ENCODE results near the gene WDR59.

The WDR59 gene

DNA sequence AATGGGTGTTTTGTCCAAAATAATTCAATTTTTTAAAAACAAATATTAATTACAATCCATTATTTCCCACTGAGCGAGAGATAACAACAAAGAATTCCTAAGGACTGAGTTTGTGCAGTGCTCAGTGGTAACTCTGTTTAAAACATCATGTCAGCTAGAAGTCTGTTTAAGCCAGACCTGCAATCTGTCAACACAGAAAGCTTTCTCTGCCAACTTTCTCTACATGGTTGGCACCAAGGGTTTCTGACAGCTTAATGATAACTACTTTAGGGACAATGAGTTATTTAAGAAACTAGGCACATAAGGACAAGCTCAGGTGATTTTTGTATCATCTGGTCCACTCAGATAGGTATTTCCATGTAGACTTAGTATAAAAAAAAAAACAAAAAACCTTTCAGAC is 81.8 kb downstream of the WDR59 start:
- DNase-seq, result no peak

DNA sequence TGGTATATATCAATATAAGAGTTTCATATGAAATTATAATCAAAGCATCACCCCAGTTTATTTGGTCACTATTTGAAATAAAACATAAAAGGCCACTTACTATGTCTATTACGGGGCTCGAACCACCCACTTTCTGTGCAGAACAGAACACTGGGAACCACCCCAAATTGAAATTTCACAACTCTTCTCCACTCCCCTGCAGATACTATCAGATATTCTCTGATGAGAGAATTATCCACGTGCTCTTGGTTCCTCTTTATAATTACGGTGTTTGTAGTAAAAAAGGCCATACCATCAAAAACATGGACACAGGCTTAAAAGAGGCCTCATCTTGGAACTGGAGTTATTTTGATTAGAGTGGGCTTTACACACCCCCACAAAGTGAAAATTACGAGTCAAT is 82.8 kb downstream of the WDR59 start:
- no peak for DNase-seq

DNA sequence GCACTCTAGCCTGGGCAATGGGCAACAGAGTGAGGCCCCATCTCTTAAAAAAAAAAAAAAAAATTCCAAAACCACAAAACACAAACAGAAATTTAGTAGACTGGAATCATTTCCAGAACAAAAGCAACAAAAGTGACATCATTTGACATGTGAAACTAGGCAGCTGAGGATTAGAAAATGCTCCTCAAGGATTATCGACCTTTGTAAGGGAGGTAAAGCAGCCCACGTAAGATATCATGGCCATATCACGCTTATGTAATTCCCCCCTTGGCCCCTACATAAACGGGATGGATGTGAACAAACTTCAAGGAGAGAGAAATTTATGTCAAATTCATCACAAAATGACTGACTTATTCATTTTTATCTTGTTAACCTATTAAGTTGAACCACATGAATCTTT is 83.3 kb downstream of the WDR59 start:
- no peak for DNase-seq

DNA sequence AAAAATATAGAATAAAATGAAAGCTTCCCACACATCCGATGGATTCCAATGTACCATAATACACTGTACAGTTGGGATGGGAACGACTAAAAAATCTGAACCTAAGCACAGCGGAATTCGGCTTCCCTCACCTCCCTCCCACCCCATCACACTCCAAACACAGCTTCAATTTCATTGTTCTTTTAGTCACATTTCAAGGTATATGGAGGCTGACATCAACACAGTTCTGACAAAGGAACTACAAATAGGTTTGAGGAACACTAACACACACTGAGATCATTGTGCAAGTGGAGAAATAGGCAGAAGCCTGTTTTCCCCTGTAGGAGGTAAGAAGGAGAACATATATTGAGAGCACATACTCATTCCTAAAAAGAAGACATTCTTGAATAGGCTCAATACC is 85.1 kb downstream of the WDR59 start:
- DNase-seq, result no peak

DNA sequence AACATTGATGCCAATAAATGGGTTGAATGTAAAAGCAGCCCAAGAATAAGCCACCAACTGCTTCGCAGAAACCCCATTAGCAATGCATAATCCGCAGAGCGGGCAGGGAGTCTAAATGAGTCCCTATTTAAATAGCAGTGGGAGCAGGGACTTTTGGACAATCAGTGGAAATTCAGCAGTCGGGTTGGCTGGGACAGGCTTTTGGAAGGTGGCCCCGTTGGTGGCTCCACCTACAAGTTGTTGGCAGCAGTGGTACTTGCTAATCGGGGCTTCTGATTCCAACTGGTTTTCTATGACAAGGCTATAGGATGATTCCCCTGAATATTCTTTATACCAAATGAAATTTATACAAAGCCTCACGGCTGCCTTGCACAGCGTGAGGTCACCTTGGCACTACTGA is 86.3 kb downstream of the WDR59 start:
- DNase-seq, result no peak

DNA sequence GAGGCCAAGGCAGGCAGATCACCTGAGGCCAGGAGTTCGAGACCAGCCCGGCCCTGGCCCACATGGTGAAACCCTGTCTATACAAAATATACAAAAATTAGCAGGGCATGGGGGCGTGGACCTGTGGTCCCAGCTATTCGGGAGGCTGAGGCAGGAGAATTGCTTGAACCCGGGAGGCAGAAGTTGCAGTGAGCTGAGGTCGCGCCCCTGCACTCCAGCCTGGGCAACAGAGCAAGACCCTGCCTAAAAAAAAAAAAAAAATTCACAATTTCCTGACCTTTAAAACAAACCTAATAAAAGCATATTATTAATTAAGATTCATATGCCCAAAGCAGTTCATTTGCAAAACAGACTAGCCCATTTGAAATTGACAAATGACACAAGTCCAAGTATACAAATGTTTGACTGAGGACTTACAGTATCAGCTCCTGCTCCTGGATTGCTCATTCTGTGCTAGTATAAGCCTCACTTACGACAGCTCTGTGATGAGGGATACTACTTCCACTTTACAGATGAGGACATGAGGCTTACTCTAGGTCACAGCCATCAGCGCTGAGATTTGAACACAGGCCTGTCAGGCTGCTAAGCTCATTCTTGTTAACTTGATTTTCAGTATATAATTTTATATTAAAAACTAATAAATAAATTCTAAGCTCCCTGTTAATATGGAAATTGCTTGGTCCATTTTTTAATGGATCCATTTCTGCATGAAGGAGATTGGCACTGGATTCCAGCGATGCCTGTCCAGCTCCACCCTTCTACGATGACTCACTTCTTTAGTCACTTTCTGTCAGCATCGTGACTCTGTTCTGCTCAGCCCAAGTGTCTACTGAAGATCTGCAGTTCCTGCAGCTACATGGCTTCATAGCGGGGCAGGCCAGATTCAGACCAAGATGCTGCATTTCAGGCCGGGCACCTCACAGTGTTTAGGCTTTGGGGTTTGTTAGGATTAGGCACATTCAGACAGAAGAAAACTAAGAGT is 88.2 kb downstream of the WDR59 start:
- no peak for DNase-seq

- no peak for DNase-seq
Observed at GRCh38 chr16:74893541-74893940, 91.4 kb downstream of the WDR59 start.

DNA sequence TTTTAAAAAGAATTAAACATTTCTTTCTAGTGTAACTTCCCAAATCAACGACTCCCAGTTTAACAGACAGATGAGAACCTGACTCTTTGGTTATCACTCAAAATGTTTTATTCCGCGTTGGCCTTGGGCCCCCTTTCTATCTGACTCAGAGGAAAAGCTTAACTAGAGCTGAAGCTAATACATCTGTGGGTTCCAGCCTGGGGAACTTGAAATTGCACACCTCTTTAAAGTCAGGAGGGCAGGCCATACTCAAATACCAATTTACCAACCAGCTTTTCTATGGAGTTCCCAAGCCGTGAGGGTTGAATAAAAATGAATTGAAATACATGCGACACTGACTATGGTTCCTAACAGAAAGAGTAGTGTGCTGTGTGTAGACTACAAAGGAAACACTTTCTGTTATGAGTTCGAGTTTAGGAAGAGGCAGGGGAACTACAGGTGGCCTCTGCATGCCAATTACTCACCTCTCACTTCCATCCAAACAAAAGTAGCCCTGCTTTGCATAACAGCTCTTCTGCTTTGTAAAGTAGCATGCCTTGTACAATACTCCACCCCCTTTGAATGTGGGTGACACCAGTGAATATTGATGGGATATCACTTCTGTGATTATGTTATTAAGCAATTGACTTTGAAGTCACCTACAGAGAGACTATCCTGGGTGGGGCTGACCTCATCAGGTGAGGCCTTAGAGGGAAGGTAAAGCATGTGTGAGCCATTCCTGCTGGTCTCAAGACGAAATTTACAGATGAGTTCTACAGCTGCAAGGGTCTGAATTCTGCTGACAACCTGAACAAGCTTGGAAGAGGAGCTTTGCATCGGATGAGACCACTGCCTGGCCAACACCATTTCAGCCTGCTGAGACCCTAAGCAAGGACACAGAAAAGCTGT is 92.1 kb downstream of the WDR59 start:
- no peak for DNase-seq

DNA sequence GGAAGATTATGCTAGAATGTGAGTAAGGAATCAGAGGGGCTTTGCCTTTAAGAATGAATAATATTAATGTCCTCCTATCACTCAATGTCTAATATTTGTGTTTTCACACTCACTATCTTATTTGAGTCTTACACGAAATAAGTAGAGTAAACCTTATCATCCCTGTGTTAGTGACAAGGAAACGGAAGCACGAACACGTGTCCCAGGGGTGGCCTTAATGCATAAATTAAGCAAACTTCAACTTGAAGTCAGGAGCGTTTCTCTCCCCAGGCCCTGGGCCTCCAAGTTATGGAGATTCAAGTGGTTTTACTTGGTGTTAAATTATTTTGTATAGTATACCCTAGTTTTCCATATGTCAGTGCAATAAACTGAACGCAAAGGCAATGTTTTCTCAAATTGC is 96.0 kb downstream of the WDR59 start:
- DNase-seq, result no peak

GRCh38 chr16:74888232-74888862 is 96.6 kb downstream of the WDR59 start:
- no peak for DNase-seq

DNA sequence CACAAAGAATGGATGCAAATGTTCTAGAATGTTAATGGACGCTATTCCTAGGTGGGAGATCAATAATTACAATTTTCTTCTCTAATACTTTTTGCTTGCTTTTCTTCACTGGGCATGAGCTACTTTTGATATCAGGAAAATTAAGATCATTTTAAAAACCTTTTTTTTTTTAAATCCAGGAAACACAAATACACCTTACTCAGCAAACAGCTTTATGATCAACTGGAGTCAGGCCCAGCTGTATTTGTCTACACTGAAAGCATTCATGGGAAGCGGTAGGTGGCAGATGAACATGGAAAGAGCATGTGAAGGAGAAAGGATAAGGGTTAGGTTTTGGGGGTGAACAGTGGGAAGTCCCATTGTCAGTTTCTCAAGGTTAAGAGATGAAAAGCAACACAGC is 97.8 kb downstream of the WDR59 start:
- no peak for DNase-seq

DNA sequence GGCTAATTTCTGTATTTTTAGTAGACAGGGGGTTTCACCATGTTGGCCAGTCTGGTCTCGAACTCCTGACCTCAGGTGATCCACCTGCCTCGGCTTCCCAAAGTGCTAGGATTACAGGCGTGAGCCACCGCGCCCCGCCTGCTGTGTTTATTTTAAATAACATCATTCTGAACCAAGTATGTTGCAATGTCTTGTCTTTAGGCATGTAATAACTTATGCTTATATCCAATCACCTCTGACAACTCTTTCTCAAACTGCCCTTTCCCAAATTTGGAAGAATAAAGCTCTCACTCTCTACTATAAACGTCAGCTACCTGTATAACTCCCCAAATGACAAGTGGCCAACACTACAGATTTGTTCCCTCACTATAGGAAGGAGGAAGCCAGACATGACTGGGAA is 107.2 kb downstream of the WDR59 start:
- no peak for DNase-seq

- DNase-seq, result no peak
Observed at GRCh38 chr16:74874912-74875546, 109.9 kb downstream of the WDR59 start.

DNA sequence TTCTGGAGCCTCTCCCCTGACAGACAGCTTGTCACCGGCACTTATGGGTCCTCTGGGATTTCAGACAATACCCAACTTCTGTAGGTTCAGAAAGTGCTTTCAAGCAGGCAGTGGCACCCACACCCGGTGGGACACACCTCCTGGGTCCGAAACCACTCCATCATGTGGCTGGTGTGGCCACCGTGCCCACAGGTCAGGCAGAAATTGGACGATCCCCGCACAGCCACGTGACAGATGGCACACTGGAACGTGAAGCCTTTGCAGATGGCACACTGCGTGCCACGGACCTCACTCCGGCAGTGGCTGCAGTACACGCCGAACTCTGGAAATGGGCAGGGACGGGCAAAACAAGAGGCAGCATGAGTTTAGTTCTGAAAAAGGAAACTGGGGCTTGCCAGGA is 110.8 kb downstream of the WDR59 start:
- no peak for DNase-seq

DNA sequence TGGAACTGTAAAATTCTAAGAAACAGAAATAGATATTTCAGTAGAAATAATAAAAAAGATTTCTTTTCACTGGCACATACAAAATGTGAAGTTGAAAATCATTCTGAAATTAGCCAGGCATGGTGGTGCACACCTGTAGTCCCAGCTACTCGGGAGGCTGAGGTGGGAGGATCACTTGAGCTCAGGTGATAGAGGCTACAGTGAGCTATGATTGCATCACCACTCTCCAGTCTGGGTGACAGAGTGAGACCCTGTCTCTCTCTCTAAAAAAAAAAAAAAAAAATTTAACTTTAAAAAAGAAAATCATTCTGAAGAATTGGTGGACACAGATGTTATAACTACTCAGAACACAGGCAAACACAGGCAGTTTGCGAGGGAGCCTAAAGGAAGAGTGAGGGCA is 112.6 kb downstream of the WDR59 start:
- DNase-seq, result no peak

GRCh38 chr16:74871608-74872007 is 113.3 kb downstream of the WDR59 start:
- no peak for DNase-seq

DNA sequence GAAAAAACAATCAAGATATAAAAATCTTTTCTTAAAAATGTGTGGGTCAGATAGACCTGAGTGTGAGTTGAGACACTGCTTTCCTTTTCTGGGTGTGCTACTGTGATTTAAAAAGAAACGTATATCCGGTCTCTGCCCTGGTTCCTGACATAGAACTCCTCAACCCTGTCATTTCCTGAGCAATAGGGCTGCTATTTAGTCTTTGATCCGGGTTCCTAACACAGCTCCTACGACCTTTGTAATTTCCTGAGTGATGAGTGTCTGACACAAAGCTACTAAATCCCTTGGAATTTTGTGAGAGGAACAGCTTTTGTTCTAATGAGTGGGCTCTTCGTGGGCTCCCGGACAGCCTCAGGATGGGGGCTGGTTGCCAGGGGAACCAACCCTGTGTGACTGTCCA is 116.4 kb downstream of the WDR59 start:
- no peak for DNase-seq

- DNase-seq, result no peak
Observed at GRCh38 chr16:74868035-74868434, 116.9 kb downstream of the WDR59 start.

- DNase-seq, result no peak
Observed at GRCh38 chr16:74867281-74867849, 117.6 kb downstream of the WDR59 start.

DNA sequence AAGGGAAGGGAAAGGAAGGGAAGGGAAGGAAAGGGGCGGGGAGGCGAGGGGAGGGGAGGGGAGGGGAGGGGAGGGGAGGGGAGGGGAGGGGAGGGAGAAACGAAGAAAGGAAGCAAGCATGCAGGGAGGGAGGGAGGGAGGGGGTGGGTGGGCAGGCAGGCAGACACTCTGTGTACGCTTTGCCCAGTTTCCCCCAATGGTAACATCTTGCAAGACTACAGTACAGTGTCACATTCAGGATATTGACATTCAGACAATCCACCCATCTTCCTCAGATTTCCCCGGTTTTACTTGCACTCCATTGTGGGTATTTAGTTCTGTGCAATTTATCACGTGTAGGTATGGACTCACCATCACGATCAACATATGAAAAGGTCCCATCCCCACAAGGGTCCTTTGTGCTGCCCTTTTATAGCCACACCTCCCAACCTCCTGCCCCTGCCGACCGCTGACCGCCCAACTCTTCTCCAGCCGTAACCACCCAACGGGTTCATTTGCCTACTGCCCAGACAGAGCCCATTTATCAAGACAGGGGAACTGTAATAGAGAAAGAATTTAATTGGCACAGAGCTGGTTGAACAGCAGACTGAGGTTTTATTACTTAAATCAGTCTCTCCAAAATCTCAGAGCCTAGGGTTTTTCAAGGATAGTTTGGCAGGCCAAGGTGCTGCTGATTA is 118.9 kb downstream of the WDR59 start:
- DNase-seq, result no peak

- no peak for DNase-seq
Observed at GRCh38 chr16:74862743-74863244, 122.1 kb downstream of the WDR59 start.

GRCh38 chr16:74852500-74852875 is 132.4 kb downstream of the WDR59 start:
- no peak for DNase-seq
